Kidney capillary endothelial cell (primary cell): ENCODE data around the gene HCRT.
A peak's percentile ranks its signal among the peaks of the same experiment; 100 is the strongest.
"Not testable (repeated sequence)": the region's sequence is repeated elsewhere in the genome, so short reads cannot be mapped to it uniquely, and the experiment has no call there.

Source experiments
- DNase-seq: peaks from one replicate; pipeline ENCODE4 v3.0.0-alpha.2; 2018; ENCODE audit warnings: low spot score

The HCRT gene

GRCh38 chr17:42179335-42179734 is 5.9 kb downstream of the HCRT start:
- no peak for DNase-seq

GRCh38 chr17:42178817-42179216 is 6.4 kb downstream of the HCRT start:
- no peak for DNase-seq

GRCh38 chr17:42177684-42178083 is 7.6 kb downstream of the HCRT start:
- no peak for DNase-seq

GRCh38 chr17:42174126-42174783 is 11.0 kb downstream of the HCRT start:
- DNase-seq = no peak

- no peak for DNase-seq
Observed at GRCh38 chr17:42171831-42172230, 13.4 kb downstream of the HCRT start.

- DNase-seq = no peak
Observed at GRCh38 chr17:42169351-42169750, 15.9 kb downstream of the HCRT start.

GRCh38 chr17:42167807-42168206 is 17.4 kb downstream of the HCRT start:
- no peak for DNase-seq

- DNase-seq = no peak
Observed at GRCh38 chr17:42166196-42166763, 19.0 kb downstream of the HCRT start.

- DNase-seq = no peak
Observed at GRCh38 chr17:42165751-42166150, 19.5 kb downstream of the HCRT start.

GRCh38 chr17:42163696-42164407 is 21.4 kb downstream of the HCRT start:
- no peak for DNase-seq

- DNase-seq = no peak
Observed at GRCh38 chr17:42163113-42163512, 22.1 kb downstream of the HCRT start.

- no peak for DNase-seq
Observed at GRCh38 chr17:42160531-42160910, 24.7 kb downstream of the HCRT start.

- no peak for DNase-seq
Observed at GRCh38 chr17:42159796-42160530, 25.3 kb downstream of the HCRT start.

- no peak for DNase-seq
Observed at GRCh38 chr17:42155614-42156045, 29.6 kb downstream of the HCRT start.

GRCh38 chr17:42153919-42154742 is 31.1 kb downstream of the HCRT start:
- peak; percentile 62 for DNase-seq

- DNase-seq = no peak
Observed at GRCh38 chr17:42146911-42147607, 38.2 kb downstream of the HCRT start.

GRCh38 chr17:42143138-42143537 is 42.1 kb downstream of the HCRT start:
- DNase-seq = not testable (repeated sequence)

GRCh38 chr17:42142371-42142896 is 42.8 kb downstream of the HCRT start:
- DNase-seq = no peak

- DNase-seq = no peak
Observed at GRCh38 chr17:42141382-42141781, 43.9 kb downstream of the HCRT start.

- not testable (repeated sequence) for DNase-seq
Observed at GRCh38 chr17:42140690-42141089, 44.6 kb downstream of the HCRT start.
